Measurements from ENCODE around the gene CYP51A1.
A peak's percentile ranks its signal among the peaks of the same experiment; 100 is the strongest.

CYP51A1 gene

DNA sequence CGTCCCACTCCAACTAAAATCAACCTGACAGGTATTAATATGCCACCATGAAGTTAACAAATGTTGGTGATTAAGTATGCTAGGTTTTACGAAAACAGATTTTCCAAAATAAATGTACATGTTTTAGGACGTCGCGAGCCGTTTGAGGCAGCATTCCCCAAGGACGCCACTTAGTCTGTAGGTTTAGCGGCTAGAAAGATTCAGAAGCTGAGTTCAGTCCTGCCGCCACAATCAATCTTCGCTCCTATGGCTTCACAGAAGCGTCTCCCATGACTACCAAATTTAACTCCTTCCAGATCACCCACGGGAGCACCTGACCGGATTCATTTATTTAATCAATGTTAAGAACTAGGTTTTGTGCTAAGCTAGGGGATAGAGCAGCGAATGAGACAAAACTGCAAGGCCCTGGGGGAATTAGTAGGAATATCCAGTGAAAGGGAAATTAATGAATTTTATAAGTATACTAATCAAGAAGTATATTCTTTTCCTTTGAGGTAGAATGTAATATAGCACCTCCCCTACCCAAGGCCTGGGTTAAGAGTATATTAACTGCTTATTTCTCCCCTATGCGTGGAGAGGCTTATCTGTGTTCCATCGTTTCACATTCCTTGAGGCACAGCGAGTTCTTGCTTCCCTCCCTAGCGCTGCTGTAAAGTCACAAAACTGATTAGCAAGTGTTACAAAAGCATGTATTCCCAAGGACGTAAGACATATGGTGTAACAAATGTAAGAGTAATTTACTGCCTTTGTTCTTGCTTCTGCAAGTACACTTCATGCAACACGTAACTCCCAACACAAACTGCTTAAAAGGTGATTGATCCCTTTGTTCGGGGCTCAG is 994 bp upstream of the CYP51A1 start:
- Histone ChIP-seq H3K27me3 (ENCODE audit: insufficient read depth, poor library complexity, severe bottlenecking) (no peaks in the 10 kb centered on the region), H3K27ac (replicated peaks) (peak overlapping the region; percentile 92), H3K4me3 (replicated peaks; ENCODE audit: insufficient read depth, low read length) (peak overlapping the region; percentile 93)
- DNase-seq (ENCODE audit: low read depth in 1 of 2, low spot score in 1 of 2) = no peak
- TF ChIP-seq POLR2AphosphoS5 (IDR thresholded peaks at IDR 0.05; ENCODE audit: low read depth) (no peak), SPI1 (IDR thresholded peaks at IDR 0.05; ENCODE audit: borderline replicate concordance, low read depth) (no peak)

DNA sequence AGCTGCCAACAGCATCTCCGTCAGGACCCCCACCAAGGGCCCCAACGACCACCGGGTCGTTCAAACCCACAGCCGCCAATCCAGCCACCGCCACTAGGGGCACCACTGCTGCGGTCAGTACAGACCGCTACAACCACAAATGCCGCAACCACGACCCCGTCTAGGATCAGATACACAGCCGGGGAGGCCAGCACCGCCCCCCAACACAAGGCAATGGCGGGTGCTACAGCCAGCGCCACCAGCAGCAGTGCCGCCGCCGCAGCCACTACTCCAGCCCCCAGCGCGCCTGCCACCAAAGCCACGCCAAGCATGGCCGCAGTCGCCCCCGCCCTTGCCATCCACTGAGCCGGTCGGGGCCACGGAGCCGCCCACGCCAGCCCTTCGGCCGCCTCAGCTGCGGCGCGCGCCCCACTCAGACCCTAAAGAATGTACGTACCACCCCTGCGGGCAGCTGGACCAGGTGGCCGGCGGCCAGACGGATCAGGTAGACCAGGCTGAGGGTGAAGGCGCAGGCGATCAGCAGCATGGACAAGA is 473 bp downstream of the CYP51A1 start:
- Histone ChIP-seq H3K27ac (replicated peaks) (peak overlapping the region; percentile 92), H3K4me3 (replicated peaks; ENCODE audit: insufficient read depth, low read length) (peak overlapping the region; percentile 93), H3K27me3 (ENCODE audit: insufficient read depth, poor library complexity, severe bottlenecking) (no peaks in the 10 kb centered on the region)
- peak; percentile 40 to 65 for DNase-seq (ENCODE audit: low read depth in 1 of 2, low spot score in 1 of 2)
- TF ChIP-seq, protein P1, sequence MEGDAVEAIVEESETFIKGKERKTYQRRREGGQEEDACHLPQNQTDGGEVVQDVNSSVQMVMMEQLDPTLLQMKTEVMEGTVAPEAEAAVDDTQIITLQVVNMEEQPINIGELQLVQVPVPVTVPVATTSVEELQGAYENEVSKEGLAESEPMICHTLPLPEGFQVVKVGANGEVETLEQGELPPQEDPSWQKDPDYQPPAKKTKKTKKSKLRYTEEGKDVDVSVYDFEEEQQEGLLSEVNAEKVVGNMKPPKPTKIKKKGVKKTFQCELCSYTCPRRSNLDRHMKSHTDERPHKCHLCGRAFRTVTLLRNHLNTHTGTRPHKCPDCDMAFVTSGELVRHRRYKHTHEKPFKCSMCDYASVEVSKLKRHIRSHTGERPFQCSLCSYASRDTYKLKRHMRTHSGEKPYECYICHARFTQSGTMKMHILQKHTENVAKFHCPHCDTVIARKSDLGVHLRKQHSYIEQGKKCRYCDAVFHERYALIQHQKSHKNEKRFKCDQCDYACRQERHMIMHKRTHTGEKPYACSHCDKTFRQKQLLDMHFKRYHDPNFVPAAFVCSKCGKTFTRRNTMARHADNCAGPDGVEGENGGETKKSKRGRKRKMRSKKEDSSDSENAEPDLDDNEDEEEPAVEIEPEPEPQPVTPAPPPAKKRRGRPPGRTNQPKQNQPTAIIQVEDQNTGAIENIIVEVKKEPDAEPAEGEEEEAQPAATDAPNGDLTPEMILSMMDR (IDR thresholded peaks at IDR 0.05; ENCODE audit: insufficient read depth, low read length) = peak; percentile 69
- no peak for TF ChIP-seq SPI1 (IDR thresholded peaks at IDR 0.05; ENCODE audit: borderline replicate concordance, low read depth)
- TF ChIP-seq GABPA (IDR thresholded peaks at IDR 0.05; ENCODE audit: low read depth) = no peak
- peak; percentile 59; the same call in 1 of the 2 replicates for TF ChIP-seq POLR2AphosphoS5 (IDR thresholded peaks at IDR 0.05; ENCODE audit: low read depth)
- TF ChIP-seq, protein P2, sequence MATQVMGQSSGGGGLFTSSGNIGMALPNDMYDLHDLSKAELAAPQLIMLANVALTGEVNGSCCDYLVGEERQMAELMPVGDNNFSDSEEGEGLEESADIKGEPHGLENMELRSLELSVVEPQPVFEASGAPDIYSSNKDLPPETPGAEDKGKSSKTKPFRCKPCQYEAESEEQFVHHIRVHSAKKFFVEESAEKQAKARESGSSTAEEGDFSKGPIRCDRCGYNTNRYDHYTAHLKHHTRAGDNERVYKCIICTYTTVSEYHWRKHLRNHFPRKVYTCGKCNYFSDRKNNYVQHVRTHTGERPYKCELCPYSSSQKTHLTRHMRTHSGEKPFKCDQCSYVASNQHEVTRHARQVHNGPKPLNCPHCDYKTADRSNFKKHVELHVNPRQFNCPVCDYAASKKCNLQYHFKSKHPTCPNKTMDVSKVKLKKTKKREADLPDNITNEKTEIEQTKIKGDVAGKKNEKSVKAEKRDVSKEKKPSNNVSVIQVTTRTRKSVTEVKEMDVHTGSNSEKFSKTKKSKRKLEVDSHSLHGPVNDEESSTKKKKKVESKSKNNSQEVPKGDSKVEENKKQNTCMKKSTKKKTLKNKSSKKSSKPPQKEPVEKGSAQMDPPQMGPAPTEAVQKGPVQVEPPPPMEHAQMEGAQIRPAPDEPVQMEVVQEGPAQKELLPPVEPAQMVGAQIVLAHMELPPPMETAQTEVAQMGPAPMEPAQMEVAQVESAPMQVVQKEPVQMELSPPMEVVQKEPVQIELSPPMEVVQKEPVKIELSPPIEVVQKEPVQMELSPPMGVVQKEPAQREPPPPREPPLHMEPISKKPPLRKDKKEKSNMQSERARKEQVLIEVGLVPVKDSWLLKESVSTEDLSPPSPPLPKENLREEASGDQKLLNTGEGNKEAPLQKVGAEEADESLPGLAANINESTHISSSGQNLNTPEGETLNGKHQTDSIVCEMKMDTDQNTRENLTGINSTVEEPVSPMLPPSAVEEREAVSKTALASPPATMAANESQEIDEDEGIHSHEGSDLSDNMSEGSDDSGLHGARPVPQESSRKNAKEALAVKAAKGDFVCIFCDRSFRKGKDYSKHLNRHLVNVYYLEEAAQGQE (IDR thresholded peaks at IDR 0.05; ENCODE audit: insufficient replicate concordance, low read depth) = no peak

DNA sequence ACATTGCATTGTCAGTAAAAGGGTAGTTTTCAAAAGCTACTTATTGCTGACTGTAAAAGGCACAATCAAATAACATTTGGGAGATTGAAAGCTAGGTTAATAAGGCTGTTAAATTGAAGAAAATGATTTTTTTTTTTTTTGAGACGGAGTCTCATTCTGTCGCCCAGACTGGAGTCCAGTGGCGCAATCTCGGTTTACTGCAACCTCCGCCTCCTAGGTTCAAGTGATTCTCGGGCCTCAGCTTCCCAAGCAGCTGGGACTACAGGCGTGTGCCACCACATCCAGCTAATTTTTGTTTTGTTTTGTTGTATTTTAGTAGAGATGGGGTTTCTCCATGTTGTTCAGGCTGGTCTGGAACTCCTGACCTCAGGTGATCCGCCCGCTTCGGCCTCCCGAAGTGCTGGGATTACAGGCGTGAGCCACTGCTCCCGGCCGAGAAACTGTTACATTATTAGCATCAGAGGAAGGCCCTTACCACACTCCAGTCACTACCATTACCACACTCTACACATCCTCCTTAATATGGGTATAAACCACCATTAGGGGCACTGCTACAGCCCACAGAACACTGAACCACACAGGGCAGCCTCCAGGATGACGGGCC is 1.0 kb downstream of the CYP51A1 start:
- Histone ChIP-seq H3K27ac (replicated peaks) (peak overlapping the region; percentile 92), H3K27me3 (ENCODE audit: insufficient read depth, poor library complexity, severe bottlenecking) (no peaks in the 10 kb centered on the region), H3K4me3 (replicated peaks; ENCODE audit: insufficient read depth, low read length) (peak overlapping the region; percentile 93)
- peak in 1 of 2 experiments; percentile 13 for DNase-seq (ENCODE audit: low read depth in 1 of 2, low spot score in 1 of 2)
- TF ChIP-seq, protein P1 (IDR thresholded peaks at IDR 0.05; ENCODE audit: insufficient read depth, low read length) = no peak
- TF ChIP-seq GABPA (IDR thresholded peaks at IDR 0.05; ENCODE audit: low read depth) (no peak), SPI1 (IDR thresholded peaks at IDR 0.05; ENCODE audit: borderline replicate concordance, low read depth) (no peak), POLR2AphosphoS5 (IDR thresholded peaks at IDR 0.05; ENCODE audit: low read depth) (no peak)
- TF ChIP-seq, protein P2 (IDR thresholded peaks at IDR 0.05; ENCODE audit: insufficient replicate concordance, low read depth) = no peak

DNA sequence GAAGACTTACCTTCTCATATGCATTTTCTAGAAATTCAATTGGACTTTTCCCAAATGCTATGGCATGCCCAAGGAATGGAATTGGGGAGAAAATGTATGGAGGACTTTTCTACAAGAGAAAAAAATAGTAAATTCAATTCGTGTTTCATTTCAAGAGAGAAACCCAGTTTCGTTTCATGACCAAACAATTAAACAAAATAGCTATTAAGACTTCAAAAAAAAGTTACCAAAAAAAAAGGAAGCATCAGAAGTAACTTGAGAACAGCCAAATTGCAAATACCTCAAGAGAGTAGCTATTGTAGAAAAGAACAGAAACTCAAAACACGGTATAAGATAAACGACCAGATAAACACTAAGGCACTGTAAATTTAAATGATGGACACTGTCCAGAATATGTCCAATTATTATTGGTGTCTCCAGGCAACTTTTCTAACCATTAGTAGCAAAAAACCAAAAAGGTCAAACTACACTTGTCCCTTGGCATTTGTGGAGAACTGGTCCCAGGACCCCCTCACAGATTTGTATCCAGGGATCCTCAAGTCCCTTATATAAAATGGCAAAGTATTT is 2.4 kb downstream of the CYP51A1 start:
- Histone ChIP-seq H3K27ac (replicated peaks) (no peak overlapping the region), H3K4me3 (replicated peaks; ENCODE audit: insufficient read depth, low read length) (no peak overlapping the region)
- TF ChIP-seq POLR2AphosphoS5 (IDR thresholded peaks at IDR 0.05; ENCODE audit: low read depth) (no peak), GABPA (IDR thresholded peaks at IDR 0.05; ENCODE audit: low read depth) (no peak), SPI1 (IDR thresholded peaks at IDR 0.05; ENCODE audit: borderline replicate concordance, low read depth) (no peak)
- TF ChIP-seq, protein P2 (IDR thresholded peaks at IDR 0.05; ENCODE audit: insufficient replicate concordance, low read depth) = no peak
- TF ChIP-seq, protein P1 (IDR thresholded peaks at IDR 0.05; ENCODE audit: insufficient read depth, low read length) = no peak

More for the DNA sequence above, 2.4 kb downstream of the CYP51A1 start:
- DNase-seq (ENCODE audit: low read depth in 1 of 2, low spot score in 1 of 2) = no peak
- no peaks in the 10 kb centered on the region for H3K27me3 ChIP-seq (ENCODE audit: insufficient read depth, poor library complexity, severe bottlenecking)
